ENCODE results near the gene EOLA1. TPM values are rescaled to one million over a fixed set of nuclear protein-coding genes. Genes with fewer than 3 reads are reported as not detected.
A peak's percentile ranks its signal among the peaks of the same experiment; 100 is the strongest.
"Not testable (repeated sequence)": the region's sequence is repeated elsewhere in the genome, so short reads cannot be mapped to it uniquely, and the experiment has no call there.

EOLA1 gene
- total RNA-seq, 6 experiments from 2014 or later, result 5.2 to 13.3 (median 11.7) TPM

DNA sequence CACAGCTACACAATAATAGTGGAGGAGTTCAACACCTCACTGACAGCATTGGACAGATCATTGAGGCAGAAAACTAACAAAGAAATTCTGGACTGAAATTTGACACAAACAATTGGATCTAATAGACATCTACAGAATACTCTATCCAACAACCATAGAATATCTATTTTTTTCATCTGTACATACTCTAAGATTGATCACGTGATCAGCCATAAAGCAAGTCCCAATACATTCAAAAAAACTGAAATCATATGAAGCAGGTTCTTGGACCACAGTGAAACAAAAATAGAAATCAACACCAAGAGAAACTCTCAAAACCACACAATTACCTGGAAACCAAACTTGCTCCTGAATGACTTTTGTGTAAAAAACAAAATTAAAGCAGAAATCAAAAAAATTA is 23.5 kb upstream of the EOLA1 start:
- DNase-seq, result no peak
- H3K4me1 ChIP-seq, result peaks cover 0 to 5% (median 0%) of the 10 kb centered on the region in 4 donors
- no peak for ATAC-seq
- no peak overlapping the region for H3K4me3 ChIP-seq
- H3K27ac ChIP-seq, result no peak overlapping the region
- no peaks in the 10 kb centered on the region for H3K36me3 ChIP-seq
- 50% methylated on average over 1 of the region's 1 CpG for WGBS (ENCODE audit: insufficient coverage, low coverage, low lambda C conversion rate, missing lambda C conversion rate)
- H3K27me3 ChIP-seq, result no peaks in the 10 kb centered on the region
- intact Hi-C loops (cut with DNase I), result no loop called here
- no peaks in the 10 kb centered on the region for H3K9me3 ChIP-seq
- TF ChIP-seq, protein P1, sequence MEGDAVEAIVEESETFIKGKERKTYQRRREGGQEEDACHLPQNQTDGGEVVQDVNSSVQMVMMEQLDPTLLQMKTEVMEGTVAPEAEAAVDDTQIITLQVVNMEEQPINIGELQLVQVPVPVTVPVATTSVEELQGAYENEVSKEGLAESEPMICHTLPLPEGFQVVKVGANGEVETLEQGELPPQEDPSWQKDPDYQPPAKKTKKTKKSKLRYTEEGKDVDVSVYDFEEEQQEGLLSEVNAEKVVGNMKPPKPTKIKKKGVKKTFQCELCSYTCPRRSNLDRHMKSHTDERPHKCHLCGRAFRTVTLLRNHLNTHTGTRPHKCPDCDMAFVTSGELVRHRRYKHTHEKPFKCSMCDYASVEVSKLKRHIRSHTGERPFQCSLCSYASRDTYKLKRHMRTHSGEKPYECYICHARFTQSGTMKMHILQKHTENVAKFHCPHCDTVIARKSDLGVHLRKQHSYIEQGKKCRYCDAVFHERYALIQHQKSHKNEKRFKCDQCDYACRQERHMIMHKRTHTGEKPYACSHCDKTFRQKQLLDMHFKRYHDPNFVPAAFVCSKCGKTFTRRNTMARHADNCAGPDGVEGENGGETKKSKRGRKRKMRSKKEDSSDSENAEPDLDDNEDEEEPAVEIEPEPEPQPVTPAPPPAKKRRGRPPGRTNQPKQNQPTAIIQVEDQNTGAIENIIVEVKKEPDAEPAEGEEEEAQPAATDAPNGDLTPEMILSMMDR (IDR thresholded peaks at IDR 0.05), result no peak
- no peak for TF ChIP-seq POLR2A (IDR thresholded peaks at IDR 0.05)

DNA sequence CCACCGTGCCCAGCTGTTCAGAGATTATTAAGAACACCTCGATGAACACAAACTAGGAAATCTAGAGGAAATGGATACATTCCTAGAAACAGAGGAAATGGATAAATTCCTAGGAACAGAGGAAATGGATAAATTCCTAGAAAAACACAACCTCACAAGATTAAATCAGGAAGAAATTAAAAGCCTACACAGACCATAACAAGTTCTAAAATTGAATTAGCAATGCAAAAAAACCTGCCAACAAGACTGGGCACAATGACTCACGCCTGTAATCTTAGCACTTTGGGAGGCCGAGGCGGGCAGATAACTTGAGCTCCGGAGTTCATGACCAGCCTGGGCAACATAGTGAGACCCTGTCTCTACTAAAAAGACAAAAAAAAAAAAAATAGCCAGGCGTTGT is 22.6 kb upstream of the EOLA1 start:
- Histone ChIP-seq H3K4me3 (no peak overlapping the region), H3K9me3 (no peaks in the 10 kb centered on the region), H3K36me3 (no peaks in the 10 kb centered on the region), H3K27ac (no peak overlapping the region), H3K4me1 (peaks cover 0 to 10% (median 0%) of the 10 kb centered on the region in 4 donors), H3K27me3 (no peaks in the 10 kb centered on the region)
- no peak for TF ChIP-seq POLR2A (IDR thresholded peaks at IDR 0.05)
- TF ChIP-seq, protein P1 (IDR thresholded peaks at IDR 0.05), result no peak
- 60% methylated on average over 6 of the region's 7 CpGs for WGBS (ENCODE audit: insufficient coverage, low coverage, low lambda C conversion rate, missing lambda C conversion rate)
- DNase-seq (no peak), ATAC-seq (no peak)
- intact Hi-C loops (cut with DNase I), result no loop called here

DNA sequence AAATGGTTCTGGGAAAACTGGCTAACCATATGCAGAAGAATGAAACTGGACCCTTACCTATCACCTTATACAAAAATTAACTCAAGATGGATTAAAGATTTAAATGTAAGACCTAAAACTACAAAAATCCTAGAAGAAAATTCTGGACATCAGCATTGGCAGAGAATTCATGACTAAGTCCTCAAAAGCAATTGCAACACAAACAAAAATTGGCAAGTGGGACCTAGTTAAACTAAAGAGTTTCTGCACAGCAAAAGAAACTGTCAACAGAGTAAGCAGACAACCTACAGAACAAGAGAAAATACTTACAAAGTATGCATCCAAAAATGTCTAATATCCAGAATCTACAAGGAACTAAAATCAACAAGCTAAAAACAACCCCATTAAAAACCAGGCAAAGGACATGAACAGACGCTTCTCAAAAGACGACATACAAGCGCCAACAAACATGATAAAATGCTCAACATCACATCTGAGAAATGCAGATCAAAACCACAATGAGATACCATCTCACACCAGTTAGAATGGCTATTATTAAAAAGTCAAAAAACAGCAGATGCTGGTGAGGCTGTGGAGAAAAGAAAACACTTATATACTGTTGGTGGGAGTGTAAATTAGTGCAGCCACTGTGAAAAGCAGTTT is 20.1 kb upstream of the EOLA1 start:
- intact Hi-C loops (cut with DNase I); H3K36me3 ChIP-seq; H3K4me3 ChIP-seq; H3K27ac ChIP-seq; H3K27me3 ChIP-seq; H3K9me3 ChIP-seq; DNase-seq; ATAC-seq: not testable (repeated sequence)
- WGBS (ENCODE audit: insufficient coverage, low coverage, low lambda C conversion rate, missing lambda C conversion rate), result 60% methylated on average over 3 of the region's 3 CpGs
- peaks cover 0 to 10% (median 0%) of the 10 kb centered on the region in 4 donors for H3K4me1 ChIP-seq

DNA sequence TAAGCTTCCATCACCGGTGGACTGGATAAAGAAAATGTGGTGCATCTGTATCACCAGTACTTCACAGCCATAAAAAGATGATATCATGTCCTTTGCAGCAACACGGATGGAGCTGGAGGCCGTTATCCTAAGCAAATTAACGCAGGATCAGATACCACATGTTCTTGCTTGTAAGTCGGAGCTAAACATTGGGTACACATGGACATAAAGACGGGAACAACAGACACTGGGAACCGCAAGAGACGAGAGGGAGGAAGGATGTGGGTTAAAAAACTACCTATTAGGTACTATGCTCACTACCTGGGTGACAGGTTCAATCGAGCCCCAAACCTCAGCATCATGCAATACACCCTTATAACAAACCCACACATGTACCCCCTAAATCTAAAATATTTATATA is 19.4 kb upstream of the EOLA1 start:
- H3K36me3 ChIP-seq, result no peaks in the 10 kb centered on the region
- no peaks in the 10 kb centered on the region for H3K9me3 ChIP-seq
- DNase-seq (no peak), ATAC-seq (no peak)
- no peaks in the 10 kb centered on the region for H3K27me3 ChIP-seq
- no peak overlapping the region for H3K27ac ChIP-seq
- intact Hi-C loops (cut with DNase I), result no loop called here
- peaks cover 0 to 10% (median 0%) of the 10 kb centered on the region in 4 donors for H3K4me1 ChIP-seq
- no peak for TF ChIP-seq POLR2A (IDR thresholded peaks at IDR 0.05)
- TF ChIP-seq, protein P1 (IDR thresholded peaks at IDR 0.05), result no peak
- 30% methylated on average over 8 of the region's 9 CpGs for whole genome bisulfite sequencing (ENCODE audit: insufficient coverage, low coverage, low lambda C conversion rate, missing lambda C conversion rate)
- no peak overlapping the region for H3K4me3 ChIP-seq

DNA sequence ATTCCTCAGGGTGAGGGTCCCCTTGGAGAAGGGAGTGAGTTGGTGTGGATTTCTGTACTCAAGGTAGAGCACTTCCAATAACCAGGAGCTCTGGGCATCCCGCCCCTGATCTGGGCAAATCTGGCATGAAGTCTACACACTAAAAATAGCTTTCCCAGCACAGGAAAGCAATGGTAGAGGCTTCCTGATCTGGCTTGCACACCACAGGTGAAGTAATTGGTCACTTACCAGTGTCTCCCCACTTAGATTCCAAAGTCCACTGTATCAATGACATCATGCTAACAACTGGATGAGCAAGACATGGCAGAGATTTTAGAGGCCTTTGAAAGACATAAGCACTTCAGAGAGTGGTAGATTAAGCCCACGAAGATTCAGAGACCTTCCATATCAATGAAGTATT is 17.9 kb upstream of the EOLA1 start:
- no peaks in the 10 kb centered on the region for H3K9me3 ChIP-seq
- peaks cover 0 to 10% (median 0%) of the 10 kb centered on the region in 4 donors for H3K4me1 ChIP-seq
- ATAC-seq (peak; percentile 66 to 85 (median 79)), DNase-seq (peak in 1 of 3 donors; percentile 33)
- intact Hi-C loops (cut with DNase I), result no loop called here
- 74% methylated on average over 2 of the region's 2 CpGs for WGBS (ENCODE audit: insufficient coverage, low coverage, low lambda C conversion rate, missing lambda C conversion rate)
- no peaks in the 10 kb centered on the region for H3K27me3 ChIP-seq
- TF ChIP-seq, protein P1 (IDR thresholded peaks at IDR 0.05), result no peak
- TF ChIP-seq POLR2A (IDR thresholded peaks at IDR 0.05), result no peak
- peak overlapping the region in 2 of 3 donors; percentile 7 to 57 for H3K27ac ChIP-seq
- no peak overlapping the region for H3K4me3 ChIP-seq
- no peaks in the 10 kb centered on the region for H3K36me3 ChIP-seq

DNA sequence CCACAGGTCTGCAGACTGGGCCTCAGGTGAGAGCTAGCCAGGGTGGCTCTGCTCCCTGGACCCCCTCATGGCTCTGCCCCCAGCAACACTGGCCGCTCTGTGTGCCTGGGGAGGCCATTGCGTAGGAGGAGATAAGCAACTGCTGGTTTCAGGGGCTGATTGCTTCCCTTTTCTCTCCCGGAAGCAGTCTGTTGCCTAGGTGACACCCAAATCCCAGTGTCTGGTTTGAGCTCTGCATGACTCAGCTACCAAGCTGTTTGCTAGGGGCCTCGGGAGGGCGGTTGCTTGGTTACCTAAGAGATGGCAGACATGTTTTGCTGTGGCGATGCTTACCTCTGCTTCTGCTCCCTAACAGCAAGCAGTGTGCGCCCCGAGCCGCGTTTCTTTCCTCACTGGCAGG is 15.4 kb upstream of the EOLA1 start:
- H3K9me3 ChIP-seq; H3K27ac ChIP-seq; H3K36me3 ChIP-seq; intact Hi-C loops (cut with DNase I); H3K4me3 ChIP-seq; H3K27me3 ChIP-seq; DNase-seq: not testable (repeated sequence)
- H3K4me1 ChIP-seq, result peaks cover 0 to 10% (median 0%) of the 10 kb centered on the region in 4 donors
- 67% methylated on average over 1 of the region's 10 CpGs for WGBS (ENCODE audit: insufficient coverage, low coverage, low lambda C conversion rate, missing lambda C conversion rate)
- ATAC-seq, result peak; percentile 53 to 67 (median 60)

DNA sequence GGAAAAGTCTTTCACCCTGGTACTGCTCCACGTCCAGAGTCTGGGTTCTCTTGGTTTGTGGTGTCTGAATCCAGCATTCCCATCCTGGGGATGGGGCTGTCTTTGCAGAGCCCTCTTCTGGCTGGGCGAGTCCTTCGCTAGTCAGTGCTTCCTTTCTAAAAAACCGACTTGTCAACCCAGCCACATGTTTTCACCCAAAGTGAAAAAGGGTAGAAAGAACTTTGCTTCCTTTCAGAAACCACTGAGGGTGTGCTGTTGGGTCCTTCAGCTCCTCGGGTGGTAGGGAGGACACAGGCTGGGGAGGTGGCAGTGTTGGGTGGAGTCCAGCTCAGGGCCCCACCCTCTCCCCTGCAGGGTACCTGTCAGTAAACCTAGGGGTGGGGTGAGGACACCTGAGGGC is 14.9 kb upstream of the EOLA1 start:
- peaks cover 0 to 10% (median 0%) of the 10 kb centered on the region in 4 donors for H3K4me1 ChIP-seq
- H3K9me3 ChIP-seq; H3K4me3 ChIP-seq; H3K27me3 ChIP-seq; H3K27ac ChIP-seq; intact Hi-C loops (cut with DNase I); DNase-seq; H3K36me3 ChIP-seq: not testable (repeated sequence)
- WGBS (ENCODE audit: insufficient coverage, low coverage, low lambda C conversion rate, missing lambda C conversion rate), result 29% methylated on average over 4 of the region's 5 CpGs
- ATAC-seq, result peak in 3 of 4 donors; percentile 7 to 24 (median 11)
